ENCODE measurements around the gene CFDP1.

Gene CFDP1

DNA sequence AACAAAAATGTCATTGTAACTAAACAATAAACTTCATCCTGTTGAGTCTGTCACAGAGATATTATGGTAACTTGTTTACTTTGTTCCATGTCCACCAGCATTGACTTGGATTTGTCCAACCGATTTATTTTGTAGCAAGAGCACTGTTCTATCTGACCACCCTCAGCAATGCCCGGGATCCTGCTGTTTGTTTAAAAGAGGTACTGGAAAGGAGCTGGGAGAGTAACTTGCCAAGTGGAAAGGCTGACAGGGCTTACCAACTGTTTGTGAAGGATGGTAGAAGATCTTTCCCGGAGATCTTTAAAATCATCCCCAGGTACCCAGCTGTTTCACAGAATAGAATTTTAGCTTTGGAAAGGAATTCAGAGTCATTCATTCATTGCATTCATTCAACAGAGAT, 122.8 kb downstream of the CFDP1 start:
- no peak for DNase-seq (ENCODE audit: low read depth, low spot score)
- POLR2A ChIA-PET, result no interaction called here
- TF ChIP-seq, protein P1, sequence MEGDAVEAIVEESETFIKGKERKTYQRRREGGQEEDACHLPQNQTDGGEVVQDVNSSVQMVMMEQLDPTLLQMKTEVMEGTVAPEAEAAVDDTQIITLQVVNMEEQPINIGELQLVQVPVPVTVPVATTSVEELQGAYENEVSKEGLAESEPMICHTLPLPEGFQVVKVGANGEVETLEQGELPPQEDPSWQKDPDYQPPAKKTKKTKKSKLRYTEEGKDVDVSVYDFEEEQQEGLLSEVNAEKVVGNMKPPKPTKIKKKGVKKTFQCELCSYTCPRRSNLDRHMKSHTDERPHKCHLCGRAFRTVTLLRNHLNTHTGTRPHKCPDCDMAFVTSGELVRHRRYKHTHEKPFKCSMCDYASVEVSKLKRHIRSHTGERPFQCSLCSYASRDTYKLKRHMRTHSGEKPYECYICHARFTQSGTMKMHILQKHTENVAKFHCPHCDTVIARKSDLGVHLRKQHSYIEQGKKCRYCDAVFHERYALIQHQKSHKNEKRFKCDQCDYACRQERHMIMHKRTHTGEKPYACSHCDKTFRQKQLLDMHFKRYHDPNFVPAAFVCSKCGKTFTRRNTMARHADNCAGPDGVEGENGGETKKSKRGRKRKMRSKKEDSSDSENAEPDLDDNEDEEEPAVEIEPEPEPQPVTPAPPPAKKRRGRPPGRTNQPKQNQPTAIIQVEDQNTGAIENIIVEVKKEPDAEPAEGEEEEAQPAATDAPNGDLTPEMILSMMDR (IDR thresholded peaks at IDR 0.05; ENCODE audit: insufficient read depth, low read length, missing control alignments), result no peak
- CTCF ChIA-PET, result interaction anchor here (1.5 kb wide), 1 partner anchor 77 kb away, joined by 5 read pairs; no protein-coding TSS in a partner anchor
- H3K4me3 ChIP-seq (ENCODE audit: low read depth, low read length), result no peak overlapping the region

DNA sequence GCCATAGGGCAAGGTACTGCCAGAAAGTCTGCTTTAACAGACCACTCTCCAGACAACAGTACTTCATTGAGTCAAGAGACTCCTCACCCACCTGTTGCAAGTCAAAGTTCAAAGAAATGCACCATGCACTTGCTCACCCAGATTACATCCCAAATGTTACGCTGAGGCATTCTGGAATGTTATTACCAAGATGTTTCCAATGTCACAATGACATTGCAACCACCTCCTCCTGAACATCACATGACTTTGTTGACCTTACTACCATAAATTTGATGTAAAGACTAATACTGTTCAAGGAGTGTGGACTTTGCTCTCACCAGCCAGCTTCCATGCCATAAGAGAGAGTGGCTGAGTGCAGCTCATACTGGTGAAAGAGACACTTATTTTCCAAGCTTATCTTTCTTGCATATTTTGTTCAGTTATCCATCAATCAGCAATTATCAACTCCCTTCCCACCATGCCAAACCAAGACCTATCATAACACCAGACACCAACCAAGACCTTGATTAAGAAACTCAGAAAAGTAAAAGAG, 123.3 kb downstream of the CFDP1 start:
- no peak overlapping the region for H3K4me3 ChIP-seq (ENCODE audit: low read depth, low read length)
- CTCF ChIA-PET, result no interaction called here
- DNase-seq (ENCODE audit: low read depth, low spot score), result no peak
- POLR2A ChIA-PET, result no interaction called here
- TF ChIP-seq, protein P1 (IDR thresholded peaks at IDR 0.05; ENCODE audit: insufficient read depth, low read length, missing control alignments), result no peak

DNA sequence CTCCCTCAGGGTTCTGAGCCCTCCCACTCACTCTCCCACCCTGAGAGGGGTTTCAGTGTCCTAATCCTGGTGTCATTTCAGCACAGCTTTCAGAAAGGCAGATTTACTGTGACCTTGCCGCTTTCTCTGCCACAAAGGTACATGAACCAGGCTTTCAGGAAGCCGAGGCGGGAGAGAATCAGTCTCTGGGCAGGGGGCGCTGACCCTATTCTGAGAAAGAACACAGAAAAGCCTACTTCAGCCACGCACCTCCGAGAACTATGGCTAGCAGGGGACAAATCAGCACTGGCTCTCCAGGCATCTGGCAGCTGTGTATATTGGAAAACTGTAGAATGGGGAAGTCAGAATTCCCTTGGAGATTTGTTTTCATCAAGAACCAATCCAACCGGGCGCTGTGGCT, 124.1 kb downstream of the CFDP1 start:
- no peak for DNase-seq (ENCODE audit: low read depth, low spot score)
- CTCF ChIA-PET, result interaction anchor here (1.0 kb wide), 1 partner anchor 10 kb away, joined by 5 read pairs; no protein-coding TSS in a partner anchor
- POLR2A ChIA-PET, result interaction anchor here (1.1 kb wide), 1 partner anchor 56 kb away, joined by 3 read pairs; no protein-coding TSS in a partner anchor
- H3K4me3 ChIP-seq (ENCODE audit: low read depth, low read length), result no peak overlapping the region
- TF ChIP-seq, protein P1 (IDR thresholded peaks at IDR 0.05; ENCODE audit: insufficient read depth, low read length, missing control alignments), result no peak

DNA sequence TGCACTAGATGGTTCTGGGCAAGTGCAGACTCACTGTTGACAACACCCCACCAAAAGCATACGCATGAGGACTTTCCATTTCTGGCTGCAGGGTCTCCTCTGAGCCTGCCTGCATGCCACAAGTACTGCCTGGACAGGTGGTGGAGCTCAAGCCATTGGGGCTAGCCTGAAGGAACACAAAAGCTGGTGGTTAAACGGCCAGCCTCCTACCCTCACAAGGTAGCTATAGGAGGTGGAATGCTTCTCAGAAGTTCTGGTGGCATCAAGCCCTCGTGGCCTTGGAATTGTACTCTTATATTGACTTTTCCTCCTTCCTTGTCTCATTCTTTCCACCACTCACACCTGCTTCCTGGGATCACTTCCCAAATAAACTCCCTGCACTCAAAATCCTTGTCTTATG, 125.3 kb downstream of the CFDP1 start:
- ChIA-PET POLR2A (interaction anchor here (1.1 kb wide), 1 partner anchor 55 kb away, joined by 3 read pairs; no protein-coding TSS in a partner anchor), CTCF (no interaction called here)
- DNase-seq (ENCODE audit: low read depth, low spot score), result no peak
- no peak overlapping the region for H3K4me3 ChIP-seq (ENCODE audit: low read depth, low read length)
- TF ChIP-seq, protein P1 (IDR thresholded peaks at IDR 0.05; ENCODE audit: insufficient read depth, low read length, missing control alignments), result no peak

DNA sequence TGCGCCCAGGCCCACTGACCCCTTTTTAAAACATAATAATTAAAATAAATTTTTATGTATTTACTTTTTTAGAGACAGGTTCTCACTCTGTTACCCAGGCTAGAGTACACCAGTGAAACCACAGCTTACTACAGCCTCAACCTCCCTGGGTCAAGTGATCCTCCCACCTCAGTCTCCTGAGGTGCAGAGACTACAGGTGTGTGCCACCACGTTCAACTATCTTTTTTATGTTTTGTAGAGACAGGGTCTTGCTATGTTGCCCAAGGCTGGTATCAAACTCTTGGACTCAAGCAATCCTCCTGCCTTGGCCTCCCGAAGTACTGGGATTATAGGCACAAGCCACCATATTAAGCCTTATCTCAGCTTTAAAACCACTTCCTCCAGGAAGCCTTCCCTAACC, 125.8 kb downstream of the CFDP1 start:
- H3K4me3 ChIP-seq (ENCODE audit: low read depth, low read length), result no peak overlapping the region
- ChIA-PET CTCF (no interaction called here), POLR2A (no interaction called here)
- no peak for DNase-seq (ENCODE audit: low read depth, low spot score)
- TF ChIP-seq, protein P1 (IDR thresholded peaks at IDR 0.05; ENCODE audit: insufficient read depth, low read length, missing control alignments), result no peak

DNA sequence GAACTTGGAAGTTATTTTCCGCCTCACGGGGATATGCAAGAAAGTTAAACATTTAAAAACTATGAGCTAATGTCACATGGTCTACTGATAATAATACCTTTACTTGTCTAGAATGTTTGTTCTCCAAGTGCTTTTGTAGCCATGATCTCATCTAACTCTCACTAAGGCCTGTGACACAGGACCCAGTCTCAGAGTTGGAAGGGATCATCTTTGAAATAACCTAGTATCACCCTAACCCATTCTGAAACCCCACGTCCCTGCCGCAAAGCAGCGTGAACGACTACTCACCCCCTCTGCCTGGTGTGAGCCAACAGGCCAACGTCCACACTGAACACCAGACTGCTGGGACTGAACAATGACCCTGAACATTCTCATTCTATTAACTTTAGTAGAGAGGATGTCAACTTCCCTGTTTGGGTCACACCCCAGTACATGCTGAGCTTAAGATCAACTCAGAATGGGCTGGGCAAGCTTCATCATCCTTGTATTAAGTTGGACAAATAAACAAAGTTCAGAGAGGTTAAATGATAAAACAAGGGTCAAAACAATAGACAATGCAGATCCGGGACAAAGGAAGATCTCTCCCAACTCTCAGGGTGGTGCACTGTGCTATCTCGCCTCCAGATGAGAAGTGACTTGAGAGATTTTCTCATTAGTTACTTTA, 127.1 kb downstream of the CFDP1 start:
- ChIA-PET CTCF (interaction anchor here (0.9 to 1.9 kb wide), 8 partner anchors 8 to 88 kb away, joined by 3 to 5 read pairs (median 4); no protein-coding TSS in a partner anchor), POLR2A (interaction anchor here (0.8 to 1.5 kb wide), 3 partner anchors 50 to 61 kb away, joined by 8 to 9 read pairs (median 8); no protein-coding TSS in a partner anchor)
- no peak overlapping the region for H3K4me3 ChIP-seq (ENCODE audit: low read depth, low read length)
- no peak for DNase-seq (ENCODE audit: low read depth, low spot score)
- TF ChIP-seq, protein P1 (IDR thresholded peaks at IDR 0.05; ENCODE audit: insufficient read depth, low read length, missing control alignments), result no peak

Measured in AG04449 (cell line).